ENCODE measurements around the gene ANXA6. TPM values are rescaled to one million over a fixed set of nuclear protein-coding genes. Genes with fewer than 3 reads are reported as not detected.

Gene ANXA6
- total and polyA plus RNA-seq, 10 of the 15 experiments (the other 5 are each of a cell fraction or from before 2014, with no cell fraction given): 44.0 to 571 (median 465) TPM

DNA sequence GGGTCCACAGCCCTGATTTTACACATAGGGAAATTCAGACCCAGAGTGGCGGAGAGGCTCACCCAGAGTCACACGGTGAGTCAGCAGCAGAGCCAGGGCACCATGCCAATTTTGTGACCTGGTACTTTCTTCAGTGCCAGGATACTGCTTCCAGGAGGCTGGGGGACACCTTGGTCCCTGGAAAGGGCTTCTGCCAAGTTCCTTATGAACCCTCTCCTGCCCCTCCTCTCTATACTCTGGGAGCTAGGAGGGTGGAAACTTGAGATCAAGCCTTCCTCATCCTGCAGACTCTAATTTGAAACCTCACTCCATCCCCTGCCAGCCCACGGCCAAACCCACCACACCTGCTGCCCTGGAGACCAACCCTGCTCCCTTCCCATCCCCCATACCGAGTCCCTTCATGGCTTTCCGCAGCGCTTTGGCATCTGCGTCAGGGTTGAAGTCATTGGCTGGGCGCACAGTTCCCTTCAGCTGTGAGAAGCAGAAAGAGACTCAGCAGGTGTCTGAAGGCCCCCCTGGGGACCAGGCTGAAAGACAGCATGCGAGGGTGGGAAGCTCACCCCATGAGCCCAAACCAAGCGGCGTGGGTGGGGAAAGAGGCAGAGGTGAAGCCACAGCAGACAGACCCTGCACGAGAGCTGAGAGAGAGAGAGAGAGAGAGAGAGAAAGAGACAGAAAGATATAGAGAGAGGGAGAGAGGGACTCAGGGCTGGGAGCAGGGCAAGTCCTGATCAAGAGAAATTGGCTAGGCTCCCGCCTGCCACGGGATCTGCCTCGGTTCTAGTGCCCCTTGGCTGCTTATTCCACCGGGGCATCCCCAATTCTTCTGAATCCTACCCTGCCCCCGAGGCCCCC lies 33.5 kb downstream of the ANXA6 start (continued):
- TF ChIP-seq, protein P1, sequence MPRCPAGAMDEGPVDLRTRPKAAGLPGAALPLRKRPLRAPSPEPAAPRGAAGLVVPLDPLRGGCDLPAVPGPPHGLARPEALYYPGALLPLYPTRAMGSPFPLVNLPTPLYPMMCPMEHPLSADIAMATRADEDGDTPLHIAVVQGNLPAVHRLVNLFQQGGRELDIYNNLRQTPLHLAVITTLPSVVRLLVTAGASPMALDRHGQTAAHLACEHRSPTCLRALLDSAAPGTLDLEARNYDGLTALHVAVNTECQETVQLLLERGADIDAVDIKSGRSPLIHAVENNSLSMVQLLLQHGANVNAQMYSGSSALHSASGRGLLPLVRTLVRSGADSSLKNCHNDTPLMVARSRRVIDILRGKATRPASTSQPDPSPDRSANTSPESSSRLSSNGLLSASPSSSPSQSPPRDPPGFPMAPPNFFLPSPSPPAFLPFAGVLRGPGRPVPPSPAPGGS (IDR thresholded peaks at IDR 0.05; ENCODE audit: borderline replicate concordance, insufficient read depth, low read depth, low read length, poor library complexity, severe bottlenecking): peak; percentile 97
- TF ChIP-seq ZSCAN29 (IDR thresholded peaks at IDR 0.05) (no peak), ESRRA (IDR thresholded peaks at IDR 0.05; ENCODE audit: low read length) (peak; percentile 36; the same call in 1 of the 2 replicates), MEF2B (IDR thresholded peaks at IDR 0.05; ENCODE audit: partially characterized antibody, poor library complexity, severe bottlenecking) (peak; percentile 100), ASH2L (IDR thresholded peaks at IDR 0.05; ENCODE audit: borderline replicate concordance, low read depth) (no peak), STAT3 (IDR thresholded peaks at IDR 0.05; ENCODE audit: low read depth, low read length) (no peak), MEF2A (IDR thresholded peaks at IDR 0.05; ENCODE audit: insufficient read depth, low read depth, low read length) (peak; percentile 74; the same call in 1 of the 2 replicates), FOS (IDR thresholded peaks at IDR 0.05; ENCODE audit: borderline replicate concordance, extremely low read depth, insufficient read length) (no peak), LARP7 (IDR thresholded peaks at IDR 0.05) (peak; percentile 40; the same call in 1 of the 2 replicates), TCF3 (IDR thresholded peaks at IDR 0.05; ENCODE audit: borderline replicate concordance, insufficient read depth, low read depth, low read length) (peak; percentile 94), IKZF1 (conservative IDR thresholded peaks at IDR 0.05) (peak; percentile 94)
- TF ChIP-seq, protein P2, sequence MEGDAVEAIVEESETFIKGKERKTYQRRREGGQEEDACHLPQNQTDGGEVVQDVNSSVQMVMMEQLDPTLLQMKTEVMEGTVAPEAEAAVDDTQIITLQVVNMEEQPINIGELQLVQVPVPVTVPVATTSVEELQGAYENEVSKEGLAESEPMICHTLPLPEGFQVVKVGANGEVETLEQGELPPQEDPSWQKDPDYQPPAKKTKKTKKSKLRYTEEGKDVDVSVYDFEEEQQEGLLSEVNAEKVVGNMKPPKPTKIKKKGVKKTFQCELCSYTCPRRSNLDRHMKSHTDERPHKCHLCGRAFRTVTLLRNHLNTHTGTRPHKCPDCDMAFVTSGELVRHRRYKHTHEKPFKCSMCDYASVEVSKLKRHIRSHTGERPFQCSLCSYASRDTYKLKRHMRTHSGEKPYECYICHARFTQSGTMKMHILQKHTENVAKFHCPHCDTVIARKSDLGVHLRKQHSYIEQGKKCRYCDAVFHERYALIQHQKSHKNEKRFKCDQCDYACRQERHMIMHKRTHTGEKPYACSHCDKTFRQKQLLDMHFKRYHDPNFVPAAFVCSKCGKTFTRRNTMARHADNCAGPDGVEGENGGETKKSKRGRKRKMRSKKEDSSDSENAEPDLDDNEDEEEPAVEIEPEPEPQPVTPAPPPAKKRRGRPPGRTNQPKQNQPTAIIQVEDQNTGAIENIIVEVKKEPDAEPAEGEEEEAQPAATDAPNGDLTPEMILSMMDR (IDR thresholded peaks at IDR 0.05 in 2 of 3, conservative IDR thresholded peaks at IDR 0.05 in 1 of 3; ENCODE audit: control insufficient read depth in 2 of 3, extremely low read depth in 1 of 3, insufficient read depth in 1 of 3, low read depth in 3 of 3, low read length in 3 of 3): no peak
- TF ChIP-seq, protein P3, sequence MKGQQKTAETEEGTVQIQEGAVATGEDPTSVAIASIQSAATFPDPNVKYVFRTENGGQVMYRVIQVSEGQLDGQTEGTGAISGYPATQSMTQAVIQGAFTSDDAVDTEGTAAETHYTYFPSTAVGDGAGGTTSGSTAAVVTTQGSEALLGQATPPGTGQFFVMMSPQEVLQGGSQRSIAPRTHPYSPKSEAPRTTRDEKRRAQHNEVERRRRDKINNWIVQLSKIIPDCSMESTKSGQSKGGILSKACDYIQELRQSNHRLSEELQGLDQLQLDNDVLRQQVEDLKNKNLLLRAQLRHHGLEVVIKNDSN (IDR thresholded peaks at IDR 0.05; ENCODE audit: borderline replicate concordance, extremely low read length, insufficient read depth, low read depth, low read length): no peak
- TF ChIP-seq, protein P4, sequence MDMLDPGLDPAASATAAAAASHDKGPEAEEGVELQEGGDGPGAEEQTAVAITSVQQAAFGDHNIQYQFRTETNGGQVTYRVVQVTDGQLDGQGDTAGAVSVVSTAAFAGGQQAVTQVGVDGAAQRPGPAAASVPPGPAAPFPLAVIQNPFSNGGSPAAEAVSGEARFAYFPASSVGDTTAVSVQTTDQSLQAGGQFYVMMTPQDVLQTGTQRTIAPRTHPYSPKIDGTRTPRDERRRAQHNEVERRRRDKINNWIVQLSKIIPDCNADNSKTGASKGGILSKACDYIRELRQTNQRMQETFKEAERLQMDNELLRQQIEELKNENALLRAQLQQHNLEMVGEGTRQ (IDR thresholded peaks at IDR 0.05; ENCODE audit: borderline replicate concordance, low read depth, low read length): no peak
- TF ChIP-seq, protein P5, sequence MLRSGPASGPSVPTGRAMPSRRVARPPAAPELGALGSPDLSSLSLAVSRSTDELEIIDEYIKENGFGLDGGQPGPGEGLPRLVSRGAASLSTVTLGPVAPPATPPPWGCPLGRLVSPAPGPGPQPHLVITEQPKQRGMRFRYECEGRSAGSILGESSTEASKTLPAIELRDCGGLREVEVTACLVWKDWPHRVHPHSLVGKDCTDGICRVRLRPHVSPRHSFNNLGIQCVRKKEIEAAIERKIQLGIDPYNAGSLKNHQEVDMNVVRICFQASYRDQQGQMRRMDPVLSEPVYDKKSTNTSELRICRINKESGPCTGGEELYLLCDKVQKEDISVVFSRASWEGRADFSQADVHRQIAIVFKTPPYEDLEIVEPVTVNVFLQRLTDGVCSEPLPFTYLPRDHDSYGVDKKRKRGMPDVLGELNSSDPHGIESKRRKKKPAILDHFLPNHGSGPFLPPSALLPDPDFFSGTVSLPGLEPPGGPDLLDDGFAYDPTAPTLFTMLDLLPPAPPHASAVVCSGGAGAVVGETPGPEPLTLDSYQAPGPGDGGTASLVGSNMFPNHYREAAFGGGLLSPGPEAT (IDR thresholded peaks at IDR 0.05; ENCODE audit: low read depth): peak; percentile 88
- TF ChIP-seq, protein P6, sequence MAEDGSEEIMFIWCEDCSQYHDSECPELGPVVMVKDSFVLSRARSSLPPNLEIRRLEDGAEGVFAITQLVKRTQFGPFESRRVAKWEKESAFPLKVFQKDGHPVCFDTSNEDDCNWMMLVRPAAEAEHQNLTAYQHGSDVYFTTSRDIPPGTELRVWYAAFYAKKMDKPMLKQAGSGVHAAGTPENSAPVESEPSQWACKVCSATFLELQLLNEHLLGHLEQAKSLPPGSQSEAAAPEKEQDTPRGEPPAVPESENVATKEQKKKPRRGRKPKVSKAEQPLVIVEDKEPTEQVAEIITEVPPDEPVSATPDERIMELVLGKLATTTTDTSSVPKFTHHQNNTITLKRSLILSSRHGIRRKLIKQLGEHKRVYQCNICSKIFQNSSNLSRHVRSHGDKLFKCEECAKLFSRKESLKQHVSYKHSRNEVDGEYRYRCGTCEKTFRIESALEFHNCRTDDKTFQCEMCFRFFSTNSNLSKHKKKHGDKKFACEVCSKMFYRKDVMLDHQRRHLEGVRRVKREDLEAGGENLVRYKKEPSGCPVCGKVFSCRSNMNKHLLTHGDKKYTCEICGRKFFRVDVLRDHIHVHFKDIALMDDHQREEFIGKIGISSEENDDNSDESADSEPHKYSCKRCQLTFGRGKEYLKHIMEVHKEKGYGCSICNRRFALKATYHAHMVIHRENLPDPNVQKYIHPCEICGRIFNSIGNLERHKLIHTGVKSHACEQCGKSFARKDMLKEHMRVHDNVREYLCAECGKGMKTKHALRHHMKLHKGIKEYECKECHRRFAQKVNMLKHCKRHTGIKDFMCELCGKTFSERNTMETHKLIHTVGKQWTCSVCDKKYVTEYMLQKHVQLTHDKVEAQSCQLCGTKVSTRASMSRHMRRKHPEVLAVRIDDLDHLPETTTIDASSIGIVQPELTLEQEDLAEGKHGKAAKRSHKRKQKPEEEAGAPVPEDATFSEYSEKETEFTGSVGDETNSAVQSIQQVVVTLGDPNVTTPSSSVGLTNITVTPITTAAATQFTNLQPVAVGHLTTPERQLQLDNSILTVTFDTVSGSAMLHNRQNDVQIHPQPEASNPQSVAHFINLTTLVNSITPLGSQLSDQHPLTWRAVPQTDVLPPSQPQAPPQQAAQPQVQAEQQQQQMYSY (CRISPR knock-in tag; IDR thresholded peaks at IDR 0.05): no peak
